HEK293 (cell line): ENCODE data around the gene STX2.
A peak's percentile ranks its signal among the peaks of the same experiment; 100 is the strongest.

ENCODE experiments used
- PRDM10 ChIP-seq: fragments of 450-650 bp; formaldehyde crosslinking; IDR thresholded peaks from 2 replicates; pipeline ENCODE4 v1.5.1; 2016; ENCODE audit warnings: missing biosample characterization, missing genetic modification characterization
- ZBTB20 ChIP-seq: fragments of 450-650 bp; formaldehyde crosslinking; IDR thresholded peaks from 2 replicates; pipeline ENCODE4 v1.5.1; 2016; ENCODE audit warnings: missing biosample characterization, missing genetic modification characterization
- ZBTB26 ChIP-seq: fragments of 450-650 bp; formaldehyde crosslinking; optimal IDR thresholded peaks from 2 replicates; pipeline ENCODE3; 2016; ENCODE audit warnings: missing biosample characterization, mild to moderate bottlenecking, missing genetic modification characterization
- ZEB2 ChIP-seq: fragments of 450-650 bp; formaldehyde crosslinking; IDR thresholded peaks from 2 replicates; pipeline ENCODE4 v1.5.1; 2016; ENCODE audit warnings: missing biosample characterization, missing genetic modification characterization
- ZNF138 ChIP-seq: fragments of 450-650 bp; formaldehyde crosslinking; IDR thresholded peaks from 2 replicates; pipeline ENCODE4 v1.5.1; 2016; ENCODE audit warnings: missing biosample characterization, missing genetic modification characterization, borderline replicate concordance
- ZNF335 ChIP-seq: fragments of 450-650 bp; formaldehyde crosslinking; conservative IDR thresholded peaks from 2 replicates; pipeline ENCODE4 v1.5.1; 2016; ENCODE audit warnings: missing biosample characterization, missing genetic modification characterization
- ZNF366 ChIP-seq: fragments of 450-650 bp; formaldehyde crosslinking; conservative IDR thresholded peaks from 2 replicates; pipeline ENCODE4 v1.5.1; 2016; ENCODE audit warnings: missing biosample characterization, missing genetic modification characterization
- ZNF37A ChIP-seq: fragments of 450-650 bp; IDR thresholded peaks from 2 replicates; pipeline ENCODE4 v1.5.1; 2018; ENCODE audit warnings: missing biosample characterization, missing genetic modification characterization
- ZNF398 ChIP-seq: fragments of 450-650 bp; formaldehyde crosslinking; IDR thresholded peaks from 2 replicates; pipeline ENCODE4 v1.5.1; 2017; ENCODE audit warnings: missing biosample characterization, missing genetic modification characterization
- ZNF544 ChIP-seq: fragments of 450-650 bp; formaldehyde crosslinking; IDR thresholded peaks from 2 replicates; pipeline ENCODE4 v1.5.0; 2017; ENCODE audit warnings: missing biosample characterization, missing genetic modification characterization
- ZNF660 ChIP-seq: fragments of 450-650 bp; IDR thresholded peaks from 2 replicates; pipeline ENCODE4 v1.5.1; 2018; ENCODE audit warnings: missing biosample characterization, mild to moderate bottlenecking, missing genetic modification characterization
- TF ChIP-seq, protein P1 (sequence below): fragments of 450-650 bp; formaldehyde crosslinking; IDR thresholded peaks from 2 replicates; pipeline ENCODE4 v1.5.1; 2016; ENCODE audit warnings: missing biosample characterization, missing genetic modification characterization
- TF ChIP-seq, protein P2 (sequence below): fragments of 450-650 bp; formaldehyde crosslinking; conservative IDR thresholded peaks from 2 replicates; pipeline ENCODE4 v1.5.1; 2016; ENCODE audit warnings: low read depth, missing biosample characterization, missing genetic modification characterization
- TF ChIP-seq, protein P3 (sequence below): fragments of 450-650 bp; formaldehyde crosslinking; IDR thresholded peaks from 2 replicates; pipeline ENCODE4 v1.5.1; 2017; ENCODE audit warnings: missing biosample characterization, missing genetic modification characterization

Gene STX2

DNA sequence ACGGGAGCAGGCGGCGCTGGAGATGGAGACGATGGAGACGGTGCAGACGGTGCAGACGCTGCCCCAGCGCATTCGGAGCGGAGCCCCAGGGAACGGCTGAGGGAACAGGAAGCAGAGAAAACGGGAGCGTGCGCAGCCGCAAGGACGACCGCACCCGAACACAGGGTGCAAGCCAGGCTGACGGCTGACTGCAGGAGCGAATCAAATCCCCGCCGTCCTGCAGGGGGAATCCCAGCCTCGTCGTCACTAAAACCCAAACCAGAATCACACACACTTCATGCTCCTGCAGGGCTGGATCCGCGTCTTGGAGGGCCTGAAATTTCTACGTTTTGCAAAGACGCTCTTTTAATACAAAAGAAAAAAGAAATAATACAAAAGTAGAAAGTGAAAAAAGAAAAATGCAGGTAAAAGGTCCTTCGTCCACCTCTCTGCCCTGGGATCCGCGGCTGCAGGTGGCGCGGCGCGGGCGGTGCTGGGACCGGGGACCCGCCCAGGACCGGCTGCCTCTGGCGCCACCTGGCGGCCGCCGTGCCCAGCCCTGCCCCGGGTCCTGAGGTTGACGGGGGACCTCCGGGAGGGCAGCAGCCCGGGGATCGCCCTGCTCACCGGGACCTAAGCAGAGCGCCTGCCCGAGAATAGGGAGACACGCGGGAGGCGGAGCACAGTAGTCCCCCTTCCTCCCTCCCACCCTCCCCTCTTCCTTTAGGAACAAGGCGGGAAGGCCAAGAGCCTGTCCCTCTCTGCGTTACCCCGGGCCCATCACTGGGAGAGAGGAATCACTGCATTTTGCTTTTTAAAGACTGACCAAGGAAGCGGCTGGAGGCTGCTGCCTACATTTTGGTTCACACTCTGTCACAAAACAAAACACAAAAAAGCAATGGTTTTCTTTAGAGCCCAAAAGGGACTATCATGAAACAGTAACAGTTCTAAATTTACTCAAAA lies 20.1 kb downstream of the STX2 start (continued):
- TF ChIP-seq, protein P1, sequence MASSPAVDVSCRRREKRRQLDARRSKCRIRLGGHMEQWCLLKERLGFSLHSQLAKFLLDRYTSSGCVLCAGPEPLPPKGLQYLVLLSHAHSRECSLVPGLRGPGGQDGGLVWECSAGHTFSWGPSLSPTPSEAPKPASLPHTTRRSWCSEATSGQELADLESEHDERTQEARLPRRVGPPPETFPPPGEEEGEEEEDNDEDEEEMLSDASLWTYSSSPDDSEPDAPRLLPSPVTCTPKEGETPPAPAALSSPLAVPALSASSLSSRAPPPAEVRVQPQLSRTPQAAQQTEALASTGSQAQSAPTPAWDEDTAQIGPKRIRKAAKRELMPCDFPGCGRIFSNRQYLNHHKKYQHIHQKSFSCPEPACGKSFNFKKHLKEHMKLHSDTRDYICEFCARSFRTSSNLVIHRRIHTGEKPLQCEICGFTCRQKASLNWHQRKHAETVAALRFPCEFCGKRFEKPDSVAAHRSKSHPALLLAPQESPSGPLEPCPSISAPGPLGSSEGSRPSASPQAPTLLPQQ = 0 out of 2 replicates have a peak, but pooled peaks have one; percentile 40
- TF ChIP-seq ZNF544 (tag by site-specific recombination) = no peak
- peak; percentile 93 for TF ChIP-seq PRDM10
- TF ChIP-seq ZNF37A (tag by site-specific recombination) = no peak
- peak; percentile 22; the same call in 1 of the 2 replicates for TF ChIP-seq ZNF366
- peak; percentile 79 for TF ChIP-seq ZNF335
- TF ChIP-seq, protein P2, sequence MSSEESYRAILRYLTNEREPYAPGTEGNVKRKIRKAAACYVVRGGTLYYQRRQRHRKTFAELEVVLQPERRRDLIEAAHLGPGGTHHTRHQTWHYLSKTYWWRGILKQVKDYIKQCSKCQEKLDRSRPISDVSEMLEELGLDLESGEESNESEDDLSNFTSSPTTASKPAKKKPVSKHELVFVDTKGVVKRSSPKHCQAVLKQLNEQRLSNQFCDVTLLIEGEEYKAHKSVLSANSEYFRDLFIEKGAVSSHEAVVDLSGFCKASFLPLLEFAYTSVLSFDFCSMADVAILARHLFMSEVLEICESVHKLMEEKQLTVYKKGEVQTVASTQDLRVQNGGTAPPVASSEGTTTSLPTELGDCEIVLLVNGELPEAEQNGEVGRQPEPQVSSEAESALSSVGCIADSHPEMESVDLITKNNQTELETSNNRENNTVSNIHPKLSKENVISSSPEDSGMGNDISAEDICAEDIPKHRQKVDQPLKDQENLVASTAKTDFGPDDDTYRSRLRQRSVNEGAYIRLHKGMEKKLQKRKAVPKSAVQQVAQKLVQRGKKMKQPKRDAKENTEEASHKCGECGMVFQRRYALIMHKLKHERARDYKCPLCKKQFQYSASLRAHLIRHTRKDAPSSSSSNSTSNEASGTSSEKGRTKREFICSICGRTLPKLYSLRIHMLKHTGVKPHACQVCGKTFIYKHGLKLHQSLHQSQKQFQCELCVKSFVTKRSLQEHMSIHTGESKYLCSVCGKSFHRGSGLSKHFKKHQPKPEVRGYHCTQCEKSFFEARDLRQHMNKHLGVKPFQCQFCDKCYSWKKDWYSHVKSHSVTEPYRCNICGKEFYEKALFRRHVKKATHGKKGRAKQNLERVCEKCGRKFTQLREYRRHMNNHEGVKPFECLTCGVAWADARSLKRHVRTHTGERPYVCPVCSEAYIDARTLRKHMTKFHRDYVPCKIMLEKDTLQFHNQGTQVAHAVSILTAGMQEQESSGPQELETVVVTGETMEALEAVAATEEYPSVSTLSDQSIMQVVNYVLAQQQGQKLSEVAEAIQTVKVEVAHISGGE (tag by site-specific recombination) = peak; percentile 62
- TF ChIP-seq ZBTB20 (tag by site-specific recombination) = peak; percentile 72; the same call in 1 of the 2 replicates
- TF ChIP-seq ZNF398 (tag by site-specific recombination) = peak; percentile 20; the same call in 1 of the 2 replicates
- TF ChIP-seq, protein P3, sequence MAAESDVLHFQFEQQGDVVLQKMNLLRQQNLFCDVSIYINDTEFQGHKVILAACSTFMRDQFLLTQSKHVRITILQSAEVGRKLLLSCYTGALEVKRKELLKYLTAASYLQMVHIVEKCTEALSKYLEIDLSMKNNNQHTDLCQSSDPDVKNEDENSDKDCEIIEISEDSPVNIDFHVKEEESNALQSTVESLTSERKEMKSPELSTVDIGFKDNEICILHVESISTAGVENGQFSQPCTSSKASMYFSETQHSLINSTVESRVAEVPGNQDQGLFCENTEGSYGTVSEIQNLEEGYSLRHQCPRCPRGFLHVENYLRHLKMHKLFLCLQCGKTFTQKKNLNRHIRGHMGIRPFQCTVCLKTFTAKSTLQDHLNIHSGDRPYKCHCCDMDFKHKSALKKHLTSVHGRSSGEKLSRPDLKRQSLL (tag by site-specific recombination) = peak; percentile 67; the same call in 1 of the 2 replicates
- peak; percentile 83; the same call in 1 of the 2 replicates for TF ChIP-seq ZNF660
- peak; percentile 59 for TF ChIP-seq ZBTB26 (tag by site-specific recombination)
- peak; percentile 40; the same call in 1 of the 2 replicates for TF ChIP-seq ZEB2
- no peak for TF ChIP-seq ZNF138 (tag by site-specific recombination)
